ENCODE measurements around the gene TSPAN18.

- TF ChIP-seq CTCF (IDR thresholded peaks at IDR 0.05) = no peak
- no peak for TF ChIP-seq TCF7L2 (IDR thresholded peaks at IDR 0.05; ENCODE audit: low read depth, low read length)
- no peak for TF ChIP-seq POLR2AphosphoS5 (IDR thresholded peaks at IDR 0.05; ENCODE audit: low read depth, low read length)
Measured at GRCh38 chr11:44753961-44754645, 27.3 kb downstream of the TSPAN18 start.

Measured in Panc1 (cell line).